GM12892 (cell line): ENCODE data around the gene NOPCHAP1.
A peak's percentile ranks its signal among the peaks of the same experiment; 100 is the strongest.

Experiments used
- DNase-seq: peaks from one replicate; pipeline ENCODE4 v3.0.0; 2011; ENCODE audit not compliant: insufficient read length
- FAIRE-seq: peaks from 2 replicates; lab custom pipeline; 2011; peaks lifted over from hg19 to GRCh38; lab: Jason Lieb, UNC
- POLR2A ChIP-seq: IDR thresholded peaks from 2 replicates; pipeline ENCODE4 v1.6.1; 2011; ENCODE audit warnings: low read depth, low read length, control low read depth
- POLR2AphosphoS5 ChIP-seq: IDR thresholded peaks from 2 replicates; pipeline ENCODE4 v1.6.1; 2011; ENCODE audit warnings: low read depth, low read length, control low read depth
- TAF1 ChIP-seq: IDR thresholded peaks from 2 replicates; pipeline ENCODE4 v1.6.1; 2011; ENCODE audit warnings: low read depth, mild to moderate bottlenecking, control low read depth, low read length, borderline replicate concordance

Gene NOPCHAP1

GRCh38 chr12:104955703-104956102 is 30.4 kb upstream of the NOPCHAP1 start:
- no peak for TF ChIP-seq TAF1
- no peak for TF ChIP-seq POLR2A
- TF ChIP-seq POLR2AphosphoS5, result no peak
- FAIRE-seq (no peak), DNase-seq (no peak)

DNA sequence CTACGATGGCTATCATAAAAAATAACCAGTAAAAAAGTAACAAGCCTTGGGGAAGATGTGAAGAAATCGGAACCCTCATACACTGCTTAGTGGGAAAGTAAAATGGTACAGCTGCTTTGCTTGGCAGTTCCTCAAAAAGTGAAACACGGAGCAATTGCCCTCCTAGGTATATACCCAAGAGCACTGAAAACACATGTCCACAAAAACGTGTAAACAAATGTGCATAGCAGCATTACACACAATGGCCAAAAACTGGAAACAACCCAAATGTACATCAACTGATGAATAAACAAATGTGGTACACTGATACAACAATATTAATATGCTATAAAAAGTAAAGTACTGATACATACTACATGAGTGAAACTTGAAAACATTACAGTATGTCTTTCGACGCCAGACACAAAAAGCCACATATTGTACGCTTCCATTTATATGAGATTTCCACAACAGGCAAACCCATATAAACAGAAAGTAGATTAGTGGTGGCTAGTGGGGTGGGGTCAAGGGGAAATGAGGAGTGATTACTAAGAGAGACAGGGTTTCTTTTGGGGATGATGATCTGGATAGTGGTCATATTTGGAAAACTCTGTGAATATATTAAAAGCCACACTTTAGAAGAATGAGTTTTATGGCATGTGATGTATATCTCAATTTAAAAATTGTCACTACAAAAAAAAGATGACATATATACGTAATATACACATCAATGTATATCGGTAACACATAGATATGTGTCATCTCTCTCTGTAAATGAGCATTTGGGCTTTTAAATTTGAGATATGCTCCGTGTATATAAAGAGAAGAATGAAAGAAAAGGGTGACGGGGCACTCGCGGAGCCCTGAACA is 29.0 kb upstream of the NOPCHAP1 start:
- peak; percentile 27 for FAIRE-seq
- no peak for TF ChIP-seq POLR2A
- no peak for TF ChIP-seq POLR2AphosphoS5
- no peak for TF ChIP-seq TAF1
- no peak for DNase-seq

- no peak for FAIRE-seq
- TF ChIP-seq POLR2AphosphoS5 (no peak), POLR2A (no peak), TAF1 (no peak)
- DNase-seq, result peak; percentile 28
These were observed 28.5 kb upstream of the NOPCHAP1 start for GRCh38 chr12:104957719-104958000.

GRCh38 chr12:104958001-104958804 is 27.9 kb upstream of the NOPCHAP1 start, which contains the start of gene SLC41A2:
Gene SLC41A2, minus strand, starts transcription at chr12:104958290. Its CDS starts 29,763 bp downstream, at chr12:104928527.
- peak; percentile 77 for DNase-seq
- TF ChIP-seq POLR2AphosphoS5 (no peak; the same call in none of the 2 replicates), POLR2A (peak; percentile 69; the same call in 1 of the 2 replicates)
- peak; percentile 93 for FAIRE-seq

DNA sequence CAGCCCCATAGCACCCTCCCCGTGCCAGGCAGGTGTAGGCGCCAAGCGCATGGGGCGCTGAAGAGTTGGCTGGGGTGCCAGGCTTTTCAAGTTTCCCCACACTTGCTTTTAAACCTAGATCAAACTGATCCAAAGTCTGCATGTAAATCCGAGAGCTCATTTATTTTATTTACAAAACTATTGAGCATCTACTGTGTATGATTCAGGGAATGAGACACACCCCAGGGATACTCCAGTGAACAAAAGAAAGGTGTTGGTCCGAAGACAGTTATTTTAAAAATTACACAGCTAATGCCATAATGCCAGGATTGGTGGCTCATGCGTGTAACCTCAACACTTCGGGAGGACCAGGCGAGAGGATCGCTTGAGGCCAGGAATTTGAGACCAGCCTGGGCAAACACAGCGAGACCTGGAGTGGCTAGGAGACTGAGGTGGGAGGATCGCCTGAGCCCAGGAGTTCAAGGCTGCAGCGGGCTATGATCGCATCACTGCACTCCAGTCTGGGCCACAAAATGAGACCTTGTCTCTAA is 27.2 kb upstream of the NOPCHAP1 start:
- FAIRE-seq, result no peak
- no peak for DNase-seq
- TF ChIP-seq TAF1 (no peak), POLR2AphosphoS5 (no peak), POLR2A (no peak)

GRCh38 chr12:104959335-104959841 is 26.7 kb upstream of the NOPCHAP1 start:
- TF ChIP-seq TAF1 (no peak), POLR2AphosphoS5 (no peak), POLR2A (no peak)
- FAIRE-seq (no peak), DNase-seq (no peak)

GRCh38 chr12:104960464-104960863 is 25.7 kb upstream of the NOPCHAP1 start:
- DNase-seq, result no peak
- FAIRE-seq, result no peak
- no peak for TF ChIP-seq POLR2AphosphoS5
- TF ChIP-seq POLR2A, result no peak
- TF ChIP-seq TAF1, result no peak

GRCh38 chr12:104963757-104964156 is 22.4 kb upstream of the NOPCHAP1 start:
- DNase-seq, result no peak
- FAIRE-seq, result no peak
- TF ChIP-seq POLR2A, result no peak
- TF ChIP-seq POLR2AphosphoS5, result no peak
- no peak for TF ChIP-seq TAF1

DNA sequence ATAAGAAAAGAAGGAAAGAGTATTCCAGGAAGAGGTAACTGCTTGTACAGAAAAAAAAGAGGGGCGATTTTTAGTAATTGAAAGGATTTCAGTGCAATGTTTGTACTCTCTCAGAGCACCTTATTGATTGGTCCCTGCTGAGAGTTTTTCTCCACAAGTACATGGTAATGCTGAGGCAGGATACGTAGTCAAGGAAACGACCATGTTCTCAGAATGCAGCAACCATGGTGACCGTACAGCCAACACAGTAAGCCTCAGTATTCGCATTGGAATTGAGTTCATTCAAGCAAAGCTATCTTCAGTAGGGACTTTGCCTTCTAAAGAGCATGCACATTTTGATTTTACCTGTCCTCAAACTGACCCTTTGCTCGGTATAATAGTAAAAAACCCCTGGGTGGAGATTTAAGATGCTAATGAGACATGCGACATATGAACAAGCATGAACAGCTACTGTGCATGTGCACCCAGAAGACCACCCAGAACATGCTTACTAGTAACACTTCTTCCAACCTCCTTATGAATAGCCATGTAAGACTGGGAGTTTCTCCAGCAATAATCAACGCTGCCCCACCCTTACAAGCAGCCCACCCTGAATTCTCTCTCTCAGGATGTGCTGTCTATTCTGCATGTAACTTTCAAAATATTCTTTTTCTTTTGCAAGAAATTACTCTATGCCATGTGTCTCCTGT is 21.8 kb upstream of the NOPCHAP1 start:
- peak; percentile 56 for FAIRE-seq
- no peak for DNase-seq
- TF ChIP-seq POLR2AphosphoS5 (no peak), TAF1 (no peak)

DNA sequence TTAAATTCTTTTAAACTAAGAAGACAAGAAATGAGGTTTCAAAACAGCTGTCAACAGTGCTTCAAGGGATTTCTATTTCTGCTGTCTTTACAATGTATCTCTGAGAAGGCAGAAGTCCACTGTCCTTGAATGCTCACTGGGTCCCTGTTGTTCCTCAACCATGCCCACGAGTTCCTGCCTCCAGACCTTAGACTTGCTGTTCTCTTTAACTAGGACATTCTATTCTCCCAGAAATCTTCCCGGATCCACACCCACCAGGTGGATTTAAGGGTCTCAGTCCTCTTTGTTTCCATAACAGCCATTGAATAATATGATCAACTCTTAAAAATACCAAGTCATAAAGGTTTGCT is 21.3 kb upstream of the NOPCHAP1 start:
- no peak for TF ChIP-seq TAF1
- no peak for TF ChIP-seq POLR2A
- TF ChIP-seq POLR2AphosphoS5, result no peak
- DNase-seq (no peak), FAIRE-seq (no peak)

- FAIRE-seq, result peak; percentile 70
- TF ChIP-seq POLR2A (no peak), TAF1 (no peak)
- peak; percentile 16 for DNase-seq
These were observed 19.4 kb upstream of the NOPCHAP1 start for GRCh38 chr12:104966677-104967076.

- no peak for FAIRE-seq
- no peak for DNase-seq
- TF ChIP-seq TAF1 (no peak), POLR2AphosphoS5 (no peak)
These were observed 16.8 kb upstream of the NOPCHAP1 start for GRCh38 chr12:104969343-104969742.
